Measurements from ENCODE around the gene POLR1H.
A peak's percentile ranks its signal among the peaks of the same experiment; 100 is the strongest.

The POLR1H gene

GRCh38 chr6:30097902-30098768 is 37.1 kb downstream of the POLR1H start:
- DNase-seq, result no peak

- DNase-seq, result no peak
These were observed 39.1 kb downstream of the POLR1H start for GRCh38 chr6:30100154-30100553.

GRCh38 chr6:30100585-30101443 is 39.7 kb downstream of the POLR1H start:
- DNase-seq, result peak; percentile 86

GRCh38 chr6:30101444-30102413 is 40.7 kb downstream of the POLR1H start:
- DNase-seq, result peak; percentile 97

GRCh38 chr6:30102414-30102969 is 41.4 kb downstream of the POLR1H start:
- DNase-seq, result peak; percentile 48

- DNase-seq, result peak; percentile 94
These were observed 42.2 kb downstream of the POLR1H start for GRCh38 chr6:30102970-30103871.

GRCh38 chr6:30103872-30104179 is 42.8 kb downstream of the POLR1H start:
- DNase-seq, result no peak

- no peak for DNase-seq
These were observed 43.6 kb downstream of the POLR1H start for GRCh38 chr6:30104661-30105060.

GRCh38 chr6:30111266-30111856 is 50.3 kb downstream of the POLR1H start:
- DNase-seq, result no peak

GRCh38 chr6:30112402-30112994 is 51.4 kb downstream of the POLR1H start:
- no peak for DNase-seq

- no peak for DNase-seq
These were observed 52.1 kb downstream of the POLR1H start, which contains the start of gene TRIM31 for GRCh38 chr6:30113003-30113759. Gene TRIM31, minus strand, starts transcription at chr6:30113090. Its CDS starts 285 bp downstream, at chr6:30112805.

- DNase-seq, result no peak
These were observed 52.8 kb downstream of the POLR1H start for GRCh38 chr6:30113841-30114240.
